Suprapubic skin (tissue), 4 donors: Measurements from ENCODE around the gene VPS13C.

ENCODE experiments used
- EP300 ChIP-seq: sonication (generic); formaldehyde crosslinking; IDR thresholded peaks from one replicate; pipeline ENCODE4 v1.6.1; 2017; ENCODE audit warnings: antibody characterized with exemption
- POLR2AphosphoS5 ChIP-seq, 3 donors: sonication (generic); formaldehyde crosslinking; IDR thresholded peaks; one replicate each; pipeline ENCODE4 v1.6.1; 2017; ENCODE audit warnings: antibody characterized with exemption in 3 of 3
- TF ChIP-seq, protein P1 (sequence below), 2 donors: fragments of 200-600 bp in 1 of 2; fragments of 450-650 bp in 1 of 2; sonication (generic) in 1 of 2; IDR thresholded peaks; one replicate each; pipeline ENCODE4 v1.5.1; 2016 to 2019; ENCODE audit warnings: antibody characterized with exemption in 2 of 2, mild to moderate bottlenecking in 1 of 2, moderate library complexity in 1 of 2

DNA sequence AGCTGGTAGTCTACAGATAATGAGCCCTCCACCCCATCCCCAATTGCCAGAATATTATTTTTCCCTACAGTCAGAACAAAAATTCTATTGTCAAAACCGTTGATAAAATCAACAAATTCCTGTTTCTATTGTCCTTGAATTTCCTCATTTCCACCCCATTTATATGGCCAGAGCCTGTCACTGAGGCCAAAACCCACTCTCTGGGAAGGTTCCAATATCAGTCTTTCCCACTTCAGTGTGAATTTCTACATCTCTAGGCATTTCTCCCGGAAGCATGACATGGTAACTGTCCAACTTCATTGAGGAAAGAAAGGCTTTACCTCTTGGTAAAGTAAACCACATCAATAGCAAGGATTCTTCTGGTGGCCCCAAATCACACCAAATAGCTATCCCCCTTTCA is 48.2 kb upstream of the VPS13C start:
- TF ChIP-seq, protein P1, sequence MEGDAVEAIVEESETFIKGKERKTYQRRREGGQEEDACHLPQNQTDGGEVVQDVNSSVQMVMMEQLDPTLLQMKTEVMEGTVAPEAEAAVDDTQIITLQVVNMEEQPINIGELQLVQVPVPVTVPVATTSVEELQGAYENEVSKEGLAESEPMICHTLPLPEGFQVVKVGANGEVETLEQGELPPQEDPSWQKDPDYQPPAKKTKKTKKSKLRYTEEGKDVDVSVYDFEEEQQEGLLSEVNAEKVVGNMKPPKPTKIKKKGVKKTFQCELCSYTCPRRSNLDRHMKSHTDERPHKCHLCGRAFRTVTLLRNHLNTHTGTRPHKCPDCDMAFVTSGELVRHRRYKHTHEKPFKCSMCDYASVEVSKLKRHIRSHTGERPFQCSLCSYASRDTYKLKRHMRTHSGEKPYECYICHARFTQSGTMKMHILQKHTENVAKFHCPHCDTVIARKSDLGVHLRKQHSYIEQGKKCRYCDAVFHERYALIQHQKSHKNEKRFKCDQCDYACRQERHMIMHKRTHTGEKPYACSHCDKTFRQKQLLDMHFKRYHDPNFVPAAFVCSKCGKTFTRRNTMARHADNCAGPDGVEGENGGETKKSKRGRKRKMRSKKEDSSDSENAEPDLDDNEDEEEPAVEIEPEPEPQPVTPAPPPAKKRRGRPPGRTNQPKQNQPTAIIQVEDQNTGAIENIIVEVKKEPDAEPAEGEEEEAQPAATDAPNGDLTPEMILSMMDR (IDR thresholded peaks at IDR 0.05), result no peak
- TF ChIP-seq EP300 (no peak), POLR2AphosphoS5 (IDR thresholded peaks at IDR 0.05) (no peak)
